ENCODE results near the gene TMEM135.

Gene TMEM135

DNA sequence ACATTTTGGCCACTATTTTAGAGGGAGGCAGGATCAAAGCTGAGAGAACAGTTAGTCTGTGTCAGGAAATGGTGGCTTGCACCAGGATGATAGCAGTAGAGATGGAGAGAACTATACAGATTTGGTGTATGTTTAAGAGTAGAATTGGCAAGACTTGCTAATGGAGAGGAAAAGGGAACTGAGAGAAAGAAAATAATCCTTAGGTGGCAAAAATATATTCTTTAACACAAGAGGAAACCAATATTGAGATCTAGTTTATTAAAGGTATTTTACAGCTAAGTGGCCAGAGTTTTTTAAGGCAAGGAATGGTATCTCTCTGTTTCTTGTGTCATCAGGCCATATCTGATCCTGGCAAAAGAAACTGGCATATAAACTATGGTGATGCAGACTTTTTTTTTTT lies 278.8 kb downstream of the TMEM135 start:
- no peak for DNase-seq

DNA sequence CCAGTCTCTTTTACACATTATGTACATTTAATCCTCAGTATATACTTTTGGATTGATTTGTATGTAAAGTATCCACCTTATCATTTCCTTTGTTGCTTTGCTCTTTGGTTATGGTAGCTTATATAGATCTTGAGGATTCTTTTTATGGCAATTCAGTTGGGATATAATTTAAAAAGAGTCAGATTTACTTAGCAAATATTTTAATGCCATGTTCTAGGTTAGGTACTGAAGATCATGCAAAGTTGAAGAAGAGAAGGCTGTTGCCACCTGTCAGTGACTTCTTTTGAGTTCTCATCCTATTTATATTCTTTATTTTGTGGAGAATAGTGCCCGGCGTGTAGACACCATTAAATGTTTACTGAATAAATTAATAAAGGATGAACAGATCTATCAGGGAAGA lies 279.7 kb downstream of the TMEM135 start:
- DNase-seq, result no peak

DNA sequence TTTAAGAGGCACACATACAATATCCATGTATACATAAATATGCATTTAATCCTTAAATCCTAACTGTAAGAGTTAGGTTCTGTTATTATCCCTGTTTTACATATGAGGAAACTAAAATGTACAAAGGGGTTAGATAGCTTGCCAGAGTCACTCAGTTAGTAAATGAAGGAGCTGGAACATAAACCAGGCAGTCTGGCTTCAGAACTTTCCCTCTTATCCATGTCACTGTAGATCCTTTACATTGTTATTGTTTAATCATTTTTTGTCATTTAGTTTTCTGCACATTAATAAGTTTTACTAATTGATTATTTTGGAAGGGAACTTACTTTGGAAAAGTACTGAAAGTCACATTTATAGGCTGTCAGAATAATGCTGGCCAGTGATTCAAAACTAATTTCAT lies 282.4 kb downstream of the TMEM135 start:
- no peak for DNase-seq

DNA sequence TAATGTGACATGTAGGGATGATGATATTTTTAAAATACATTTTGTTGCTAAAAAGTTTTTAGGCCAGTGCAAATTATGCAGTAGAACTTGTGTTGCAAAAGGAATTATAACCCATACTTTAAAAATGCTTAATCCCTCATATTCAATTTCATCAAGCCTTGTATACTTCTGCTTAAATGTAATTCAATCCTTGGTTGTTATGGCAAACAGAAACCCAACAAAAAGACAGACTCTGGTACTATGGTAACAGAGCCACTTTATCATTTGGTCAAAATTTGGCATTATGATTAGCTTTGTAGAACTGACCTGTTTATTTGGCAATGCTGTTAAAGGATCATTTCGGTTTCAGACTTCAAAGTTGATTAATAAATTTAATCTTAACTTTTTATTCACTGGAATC lies 284.8 kb downstream of the TMEM135 start:
- DNase-seq, result no peak

DNA sequence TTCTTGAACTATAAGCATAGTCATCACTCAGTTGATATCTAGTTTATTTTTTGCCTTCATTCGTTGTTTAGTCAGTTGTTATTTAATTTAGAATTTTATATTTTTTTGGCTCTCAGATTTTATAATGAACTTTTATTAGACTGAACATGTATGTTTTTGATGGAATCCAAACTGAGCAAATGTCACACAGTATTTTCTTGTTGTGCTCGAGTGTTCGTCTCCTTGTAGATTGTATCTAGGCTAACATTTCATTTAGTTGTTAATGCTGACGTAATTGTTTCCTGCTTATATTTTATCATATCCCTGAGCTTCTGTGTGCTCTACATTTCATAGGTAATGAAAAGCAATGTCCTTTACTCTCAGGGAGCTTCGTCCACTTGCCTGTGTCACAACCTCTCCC lies 286.2 kb downstream of the TMEM135 start:
- no peak for DNase-seq

DNA sequence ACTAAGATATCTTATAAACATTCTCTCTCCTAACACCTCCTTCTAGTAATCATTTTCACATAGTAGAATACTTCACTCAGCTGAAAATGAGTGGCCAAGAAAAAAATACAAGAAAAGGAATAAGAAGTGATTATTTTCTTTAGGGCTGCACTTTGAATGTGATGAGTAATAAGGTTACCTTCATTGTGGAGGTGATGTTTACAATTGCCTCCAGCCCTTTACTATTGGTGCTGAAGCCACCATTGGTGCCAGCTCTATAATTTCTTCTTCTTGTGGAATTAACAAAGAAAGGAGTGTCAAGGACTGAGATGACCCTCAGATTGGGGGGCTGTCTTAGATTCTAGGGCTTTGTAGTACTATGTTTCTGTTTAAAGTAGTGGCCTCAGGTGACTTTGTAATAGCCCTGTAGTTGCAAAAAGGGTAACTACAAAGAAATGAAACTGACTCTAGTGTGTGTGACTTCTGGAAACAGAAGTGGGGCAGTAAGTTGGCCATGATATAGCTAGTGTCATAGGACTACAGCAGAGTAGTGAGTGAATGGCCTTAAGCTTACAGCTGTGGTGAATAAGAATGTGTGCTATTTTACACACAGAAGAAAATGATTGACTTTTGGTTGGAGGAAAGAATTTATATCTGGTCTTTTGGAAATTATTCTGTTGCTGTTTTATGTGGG lies 287.2 kb downstream of the TMEM135 start:
- no peak for DNase-seq

DNA sequence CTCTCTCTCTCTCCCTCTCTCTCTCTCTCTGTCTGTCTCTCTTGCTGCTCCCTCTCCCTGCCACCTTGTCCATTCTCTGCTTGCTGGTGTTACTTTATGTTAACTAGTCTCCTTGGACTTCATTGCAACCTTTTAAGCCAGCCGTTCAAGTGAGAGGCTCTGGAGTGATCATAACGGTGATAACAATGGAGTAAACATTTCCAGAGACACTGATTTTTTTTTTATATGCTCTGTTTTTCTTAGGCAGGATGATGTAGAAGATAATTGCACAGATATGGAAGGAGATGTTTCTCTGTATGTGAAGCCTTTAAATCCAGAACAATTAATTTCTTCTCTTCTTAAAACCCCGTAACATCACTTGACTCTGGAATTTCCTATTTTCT lies 287.7 kb downstream of the TMEM135 start:
- DNase-seq, result no peak

DNA sequence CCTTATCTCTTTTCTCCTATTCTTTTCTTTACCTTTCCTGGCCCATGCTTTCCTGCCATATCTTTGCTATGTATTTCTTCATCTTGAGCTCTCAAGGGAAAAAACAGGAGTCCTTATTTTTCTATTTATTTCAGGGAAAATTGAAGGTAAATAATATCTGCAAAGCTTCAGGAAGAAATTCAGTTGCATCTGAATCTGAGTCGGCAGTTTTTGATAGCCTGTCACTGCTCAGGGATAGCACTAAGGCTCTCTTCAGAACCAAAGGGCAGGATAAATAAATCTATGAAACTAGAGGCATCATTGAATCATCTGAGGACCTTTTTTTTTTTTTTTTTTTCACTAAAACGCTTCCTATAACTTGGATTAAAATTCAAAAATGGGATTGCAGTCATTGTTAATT lies 288.9 kb downstream of the TMEM135 start:
- DNase-seq, result no peak

DNA sequence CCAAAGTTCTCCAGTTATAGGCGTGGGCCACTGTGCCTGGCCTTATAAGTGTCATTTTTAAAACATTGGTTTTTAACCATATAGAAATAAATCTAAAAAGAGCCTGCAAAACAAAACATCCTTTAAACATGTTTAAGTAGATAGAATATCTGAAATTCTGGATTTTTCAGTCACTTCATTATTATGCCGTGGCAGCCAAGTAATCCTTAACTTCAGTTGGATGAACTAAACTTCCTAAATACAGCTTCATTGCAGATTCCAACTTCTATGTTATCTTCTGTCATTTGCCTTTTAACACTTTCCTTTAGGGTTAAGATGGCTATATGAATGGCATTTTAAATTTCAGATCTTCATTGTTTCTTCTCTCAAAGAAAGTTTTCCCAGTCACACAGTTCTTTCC lies 291.4 kb downstream of the TMEM135 start:
- no peak for DNase-seq

DNA sequence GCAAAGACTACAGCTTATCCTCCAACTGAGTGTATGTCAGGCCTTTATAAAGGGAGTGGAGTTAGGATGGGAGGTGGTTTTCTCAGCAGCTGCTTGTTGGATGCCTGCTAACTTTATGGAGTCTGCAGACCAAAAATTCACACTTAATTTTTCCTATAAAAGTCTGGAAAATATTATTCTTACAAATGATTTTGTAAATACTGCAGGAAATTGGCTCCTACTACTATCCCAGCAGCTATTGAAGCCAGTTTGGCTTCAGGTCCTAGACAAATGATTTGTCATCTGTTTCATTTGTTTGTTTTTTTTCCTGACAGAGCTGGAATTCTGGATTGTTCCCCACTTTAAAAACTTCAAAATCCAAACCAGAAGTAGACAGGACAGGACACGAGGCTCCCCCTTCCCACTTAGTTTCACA lies 292.5 kb downstream of the TMEM135 start:
- no peak for DNase-seq

DNA sequence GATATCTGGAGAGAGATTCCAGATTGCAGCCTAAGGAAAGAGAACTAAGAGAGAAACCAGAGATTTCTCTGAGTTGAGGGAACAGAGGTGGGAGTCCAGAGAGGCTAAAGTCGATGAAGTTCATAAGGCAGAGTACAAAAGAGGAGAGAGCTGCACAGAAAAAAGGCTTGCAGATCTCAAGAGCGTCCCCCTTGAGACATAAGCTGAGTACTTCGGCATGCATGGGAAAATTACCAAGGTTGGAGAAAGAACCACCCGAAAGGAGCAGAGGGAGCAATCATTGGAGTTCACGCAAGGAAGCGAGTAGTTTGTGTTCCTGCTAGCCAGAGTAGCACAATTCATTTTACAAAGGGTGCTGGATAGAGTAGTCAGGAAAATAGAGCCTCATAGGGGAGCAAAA lies 293.5 kb downstream of the TMEM135 start:
- DNase-seq, result no peak

DNA sequence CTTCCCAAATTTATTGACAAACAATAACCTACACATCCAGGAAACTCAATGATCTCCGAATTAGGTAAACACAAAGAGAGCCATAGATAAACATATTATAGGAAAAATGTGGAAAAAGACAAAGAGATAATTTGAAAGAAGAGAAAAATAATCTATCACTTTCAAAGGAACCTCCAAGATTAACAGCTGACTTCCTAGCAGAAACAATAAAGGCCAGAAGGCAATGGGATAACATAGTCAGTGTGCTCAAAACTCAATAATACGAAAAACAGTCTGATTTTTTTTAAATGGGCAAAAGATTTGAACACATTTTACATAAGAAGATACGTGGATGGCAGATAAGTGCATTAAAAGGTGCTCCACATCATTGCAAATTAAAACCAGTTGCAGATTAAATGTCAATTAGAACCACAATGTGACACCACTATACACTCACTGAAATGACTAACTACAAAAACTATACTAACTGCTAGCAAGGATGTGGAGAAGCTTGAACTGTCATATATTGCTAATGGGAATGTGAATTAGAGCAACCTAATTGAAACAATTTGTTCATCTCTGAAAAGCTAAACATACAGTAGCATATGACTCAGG lies 300.4 kb downstream of the TMEM135 start:
- no peak for DNase-seq

DNA sequence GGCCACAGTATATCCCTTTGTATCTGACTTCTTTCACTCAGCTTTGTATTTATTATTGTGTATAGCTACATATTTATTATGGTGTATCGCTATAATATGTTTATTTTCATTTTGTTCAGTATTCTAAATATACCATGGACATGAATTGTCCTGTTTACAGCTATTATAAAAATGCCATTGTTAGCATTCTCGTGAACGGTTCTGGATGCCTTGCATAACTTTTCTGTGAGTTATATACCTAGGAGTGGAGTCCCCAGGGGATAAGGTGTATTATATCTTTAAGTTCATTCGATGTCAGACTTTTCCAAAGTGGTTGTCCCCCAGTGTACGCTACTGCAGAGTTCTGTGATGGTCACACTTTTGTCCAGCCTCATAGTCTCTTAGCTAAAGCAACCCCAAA lies 301.7 kb downstream of the TMEM135 start:
- DNase-seq, result no peak

DNA sequence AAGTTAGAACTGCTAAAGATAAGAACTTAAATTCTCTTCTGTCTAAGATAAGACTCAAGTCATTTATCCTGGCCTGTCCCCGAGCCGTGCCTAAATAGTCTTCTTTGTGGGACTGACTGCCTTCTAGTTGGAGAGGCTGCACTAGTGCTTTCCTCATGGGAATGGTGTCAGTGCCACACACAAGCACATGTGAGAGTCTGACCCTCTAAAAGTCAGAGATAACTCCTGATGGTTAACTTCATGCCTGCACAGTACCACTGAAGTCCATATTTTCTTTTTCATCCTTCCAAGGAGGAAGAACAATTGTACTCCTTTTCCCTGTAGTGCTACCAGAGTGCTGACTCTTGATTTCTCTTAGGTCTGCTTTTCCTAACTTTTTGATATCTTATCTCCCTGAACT lies 309.7 kb downstream of the TMEM135 start:
- DNase-seq, result no peak

DNA sequence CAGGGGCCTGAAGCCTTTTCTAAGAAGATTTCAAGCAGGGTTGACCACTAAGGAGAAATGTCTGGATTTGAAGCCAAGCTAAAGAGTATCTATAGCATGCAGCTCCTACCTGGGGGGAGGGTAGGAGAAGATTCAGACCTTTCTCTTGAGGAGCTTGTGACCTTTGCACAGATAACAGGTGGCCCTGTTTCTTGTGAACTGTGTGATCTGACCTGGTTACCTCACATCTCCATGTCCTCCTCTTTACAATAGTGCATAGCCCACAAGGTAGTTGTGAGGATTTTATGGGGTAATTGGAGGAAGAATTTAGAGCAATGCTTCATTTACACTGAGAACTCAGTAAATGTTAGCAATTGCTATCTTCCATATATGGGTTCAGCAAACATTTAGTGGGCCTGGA lies 310.1 kb downstream of the TMEM135 start:
- no peak for DNase-seq

DNA sequence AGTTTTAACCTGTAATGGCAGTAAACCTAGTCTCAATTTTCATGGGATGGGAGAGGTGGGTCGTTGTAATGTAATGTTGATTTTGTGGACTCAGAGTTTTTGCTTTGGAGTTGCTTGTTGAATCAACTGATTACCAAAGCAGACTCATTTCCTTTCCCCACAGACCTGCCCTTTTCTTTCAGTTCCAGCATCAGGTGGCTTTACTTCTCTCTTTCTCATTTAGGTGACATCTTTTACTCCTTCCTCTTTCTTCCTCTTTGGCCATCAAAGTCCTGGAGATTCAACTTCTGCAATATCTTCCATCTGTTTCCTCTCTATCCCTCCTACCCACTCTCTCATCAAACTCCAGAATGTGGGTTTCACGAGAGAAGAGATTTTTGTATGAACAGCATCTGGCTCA lies 313.9 kb downstream of the TMEM135 start:
- no peak for DNase-seq

DNA sequence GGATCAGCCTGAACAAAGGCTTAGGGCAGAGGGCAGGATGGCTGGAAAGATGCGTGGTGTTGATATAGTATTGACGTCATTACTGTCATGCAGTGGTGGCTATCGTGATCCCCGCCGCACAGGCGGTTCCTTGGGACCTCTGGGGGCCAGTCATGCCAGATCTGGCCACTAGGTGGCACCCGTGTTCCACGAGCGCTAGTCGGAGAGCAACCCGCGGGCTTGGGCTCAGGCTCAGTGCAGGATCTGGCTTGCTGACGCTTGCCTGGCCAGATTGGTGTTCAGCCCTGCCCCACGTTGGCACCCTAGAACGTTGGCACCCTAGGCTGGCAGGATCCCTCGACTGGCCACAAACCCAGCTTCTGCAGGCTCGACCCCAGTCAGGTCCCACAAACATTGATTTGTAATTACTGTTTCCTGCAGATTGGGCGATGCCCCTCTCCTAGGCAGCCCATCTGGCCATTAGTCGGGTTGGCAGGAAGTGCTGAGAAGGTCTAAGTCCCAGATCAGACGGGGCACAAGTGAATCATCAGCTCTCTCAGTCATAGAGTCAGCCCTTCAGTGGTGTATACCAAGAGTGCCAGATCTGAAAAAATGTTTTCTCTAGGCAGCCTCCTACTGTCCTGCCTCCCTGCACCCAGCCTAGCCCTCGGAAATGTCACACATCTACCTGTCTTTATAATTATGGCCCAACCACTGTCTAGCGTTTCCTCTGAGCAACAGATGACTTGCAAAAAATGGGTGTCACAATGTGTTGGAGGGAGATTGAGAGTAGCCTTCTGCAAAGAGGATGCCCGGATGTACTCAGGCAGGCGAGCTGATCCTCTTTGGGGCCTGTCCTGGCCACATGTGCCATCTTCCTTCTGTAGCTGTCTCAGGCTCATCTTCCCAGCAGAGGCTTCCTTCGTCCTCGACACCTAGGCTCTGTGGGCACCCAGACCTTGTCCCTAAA lies 315.3 kb downstream of the TMEM135 start:
- peak; percentile 45 to 78 for DNase-seq

DNA sequence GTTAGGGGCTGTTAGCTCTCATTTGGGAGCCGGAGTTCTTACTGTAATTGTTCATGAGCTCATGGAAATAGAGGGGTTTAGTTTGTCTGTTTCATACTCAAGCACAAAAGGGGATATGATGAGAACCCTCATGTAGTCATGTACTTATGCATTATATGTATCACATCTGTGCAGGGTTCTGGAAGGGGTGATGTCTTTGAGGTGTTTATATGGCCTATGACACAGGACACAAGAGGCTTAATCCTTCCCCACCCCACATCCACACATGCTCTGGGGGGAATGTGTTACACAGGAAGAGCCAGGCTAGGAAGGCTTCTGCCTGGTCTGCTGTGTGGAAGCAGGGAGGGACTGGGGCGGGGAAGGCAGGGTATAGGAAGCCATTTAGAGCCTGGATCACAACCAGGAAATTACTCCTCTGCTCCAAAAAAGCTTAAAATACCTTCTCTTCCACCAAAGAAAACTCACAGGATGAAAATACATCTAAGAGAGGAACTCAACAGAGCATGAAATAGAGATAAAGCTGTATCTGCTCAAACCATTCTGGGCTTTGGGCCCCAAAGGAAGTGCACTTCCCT lies 316.1 kb downstream of the TMEM135 start:
- DNase-seq, result no peak

DNA sequence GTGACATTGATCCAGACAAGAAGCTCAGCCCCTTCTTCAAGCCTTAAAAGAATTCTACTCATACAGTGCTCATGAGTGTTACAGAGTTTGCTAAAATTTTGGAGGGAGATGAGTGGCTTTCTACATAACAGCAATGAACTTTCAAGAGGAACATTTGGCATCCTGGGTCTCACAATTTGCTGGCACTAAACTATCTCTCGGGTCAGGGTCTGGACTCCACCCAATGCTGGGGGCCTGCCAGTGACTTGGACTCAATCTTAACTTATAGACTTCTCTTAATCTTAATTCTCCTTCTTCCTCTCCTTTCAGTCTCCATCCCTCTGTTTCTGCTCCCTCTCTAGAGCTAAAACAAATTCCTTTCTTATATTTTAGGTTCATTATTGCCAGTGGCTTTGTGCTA lies 317.9 kb downstream of the TMEM135 start:
- no peak for DNase-seq

DNA sequence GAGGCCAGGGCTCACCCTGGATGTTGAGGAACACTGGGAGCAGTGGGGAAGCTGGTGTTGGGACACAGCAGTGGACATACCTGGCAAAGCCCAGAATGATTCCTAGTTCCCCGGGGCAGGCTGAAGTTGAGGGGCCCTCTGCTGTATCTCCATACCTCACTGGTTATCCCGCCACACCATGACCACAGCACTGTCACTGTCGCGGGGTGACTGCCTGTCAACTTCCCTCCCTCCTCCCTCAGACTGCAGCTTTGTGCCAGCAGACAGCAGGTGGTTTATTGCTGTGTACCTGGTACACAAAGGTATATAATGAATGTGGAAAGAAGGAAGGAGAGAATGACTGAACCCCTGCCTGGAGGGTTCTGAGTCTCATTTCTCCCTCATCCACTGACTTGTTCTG lies 318.7 kb downstream of the TMEM135 start:
- no peak for DNase-seq

DNA sequence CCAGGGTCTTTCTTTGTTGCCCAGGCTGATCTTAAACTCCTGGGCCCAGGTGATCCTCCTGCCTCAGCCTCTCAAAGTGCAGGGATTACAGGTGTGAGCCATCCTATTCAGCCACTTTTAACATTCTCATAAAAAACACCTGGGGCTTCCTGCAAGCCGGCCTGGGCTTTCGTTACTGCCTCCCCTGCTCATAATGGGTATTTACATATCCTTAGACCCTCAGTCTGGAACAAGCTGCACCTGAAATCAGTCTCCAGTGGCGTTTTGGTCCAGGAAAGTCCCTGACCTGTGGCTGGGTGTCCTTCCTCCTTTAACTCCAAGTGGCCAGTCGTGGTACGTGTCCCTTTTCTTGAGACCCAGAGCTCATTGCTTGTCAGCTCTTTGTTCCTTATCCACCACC lies 320.7 kb downstream of the TMEM135 start:
- DNase-seq, result no peak

DNA sequence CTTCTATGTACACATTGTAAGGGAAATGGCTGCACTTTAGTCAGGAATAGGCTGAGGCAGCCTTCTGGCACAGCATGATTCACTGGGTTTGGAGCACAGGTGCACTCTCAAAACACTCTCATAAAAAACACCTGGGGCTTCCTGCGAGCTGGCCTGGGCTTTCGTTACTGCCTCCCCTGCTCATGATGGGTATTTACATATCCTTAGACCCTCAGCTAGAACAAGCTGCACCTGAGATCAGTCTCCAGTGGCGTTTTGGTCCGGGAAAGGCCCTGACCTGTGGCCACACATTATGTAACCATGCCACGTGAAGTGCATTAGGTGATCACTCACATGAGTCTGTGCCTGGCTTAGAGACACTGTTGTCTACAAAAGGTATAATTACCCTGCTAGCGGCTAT lies 321.7 kb downstream of the TMEM135 start:
- no peak for DNase-seq

DNA sequence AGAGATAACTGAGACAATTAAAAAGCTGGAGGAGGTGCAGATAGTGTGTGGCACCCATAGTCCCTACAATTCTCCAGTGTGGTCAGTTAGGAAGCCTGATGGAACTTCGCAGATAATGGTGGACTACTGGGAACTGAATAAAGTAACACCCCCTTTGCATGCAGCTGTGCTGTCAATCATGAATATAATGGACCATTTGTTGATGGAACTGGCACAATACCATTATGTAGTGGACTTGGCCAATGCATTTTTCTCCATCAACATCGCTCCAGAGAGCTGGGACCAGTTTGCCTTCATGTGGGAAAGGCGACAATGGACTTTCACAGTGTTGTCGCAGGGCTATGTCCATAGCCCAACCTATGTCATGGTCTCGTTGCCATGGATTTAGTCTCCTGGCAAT lies 324.2 kb downstream of the TMEM135 start:
- DNase-seq, result peak in 1 of 2 donors; percentile 15

DNA sequence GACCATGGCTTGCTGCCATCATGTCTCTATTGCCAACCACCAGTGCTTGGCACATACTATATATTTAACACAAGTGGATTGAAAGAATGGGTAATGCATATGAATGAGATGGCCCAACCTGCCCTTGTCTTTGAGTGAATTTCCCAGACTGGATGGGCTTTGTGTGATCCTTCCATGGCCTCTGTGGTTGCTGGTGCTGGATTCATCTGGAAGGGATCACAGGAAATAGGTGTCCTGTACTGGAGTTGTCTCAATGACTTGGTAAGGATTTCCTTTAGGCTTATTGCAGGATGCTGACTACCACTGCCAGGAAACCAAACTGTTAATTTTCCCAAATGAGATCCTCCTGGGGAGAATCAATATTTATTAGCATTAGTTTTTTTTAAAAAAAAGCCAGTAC lies 328.6 kb downstream of the TMEM135 start:
- no peak for DNase-seq

All from hippocampal formation (tissue), 2 donors.